ENCODE results near the gene CDT1.
"Not testable (repeated sequence)": the region's sequence is repeated elsewhere in the genome, so short reads cannot be mapped to it uniquely, and the experiment has no call there.

The CDT1 gene

GRCh38 chr16:88768071-88768783, 35.4 kb upstream of the CDT1 start:
- Histone ChIP-seq H3K4me1 (peaks cover 13% of the 10 kb centered on the region), H3K36me3 (ENCODE audit: control insufficient read depth, insufficient read depth, low read length) (no peaks in the 10 kb centered on the region), H3K4me2 (ENCODE audit: low read length) (no peak overlapping the region), H3K4me3 (ENCODE audit: low read depth, low read length) (no peak overlapping the region), H3K27ac (no peak overlapping the region), H3K9me3 (ENCODE audit: control insufficient read depth, low read length) (no peaks in the 10 kb centered on the region), H3K79me2 (peaks cover 12% of the 10 kb centered on the region), H3K9ac (no peak overlapping the region), H2AFZ (no peak overlapping the region), H3K27me3 (ENCODE audit: control insufficient read depth, insufficient read depth, low read length) (no peaks in the 10 kb centered on the region)
- no peak for TF ChIP-seq CTCF (IDR thresholded peaks at IDR 0.05)

- no peaks in the 10 kb centered on the region for H3K9me3 ChIP-seq (ENCODE audit: control insufficient read depth, low read length)
- H3K4me2 ChIP-seq (ENCODE audit: low read length): no peak overlapping the region
- no peaks in the 10 kb centered on the region for H3K36me3 ChIP-seq (ENCODE audit: control insufficient read depth, insufficient read depth, low read length)
- no peak overlapping the region for H3K27ac ChIP-seq
- peaks cover 12% of the 10 kb centered on the region for H3K79me2 ChIP-seq
- no peak overlapping the region for H3K9ac ChIP-seq
- no peaks in the 10 kb centered on the region for H3K27me3 ChIP-seq (ENCODE audit: control insufficient read depth, insufficient read depth, low read length)
- no peak overlapping the region for H3K4me3 ChIP-seq (ENCODE audit: low read depth, low read length)
- H3K4me1 ChIP-seq: peaks cover 13% of the 10 kb centered on the region
- no peak overlapping the region for H2AFZ ChIP-seq
- no peak for TF ChIP-seq CTCF (IDR thresholded peaks at IDR 0.05)
Observed at GRCh38 chr16:88769617-88770460, 33.8 kb upstream of the CDT1 start.

GRCh38 chr16:88770461-88771293, 32.9 kb upstream of the CDT1 start:
- H3K4me1 ChIP-seq: peaks cover 13% of the 10 kb centered on the region
- H3K79me2 ChIP-seq: peaks cover 15% of the 10 kb centered on the region
- no peaks in the 10 kb centered on the region for H3K27me3 ChIP-seq (ENCODE audit: control insufficient read depth, insufficient read depth, low read length)
- H3K9ac ChIP-seq: no peak overlapping the region
- H3K27ac ChIP-seq: peak overlapping the region; percentile 25
- TF ChIP-seq CTCF (IDR thresholded peaks at IDR 0.05): no peak
- H2AFZ ChIP-seq: peak overlapping the region; percentile 68
- peak overlapping the region; percentile 6 for H3K4me2 ChIP-seq (ENCODE audit: low read length)
- no peak overlapping the region for H3K4me3 ChIP-seq (ENCODE audit: low read depth, low read length)
- no peaks in the 10 kb centered on the region for H3K36me3 ChIP-seq (ENCODE audit: control insufficient read depth, insufficient read depth, low read length)
- no peaks in the 10 kb centered on the region for H3K9me3 ChIP-seq (ENCODE audit: control insufficient read depth, low read length)

GRCh38 chr16:88771294-88771772, 32.3 kb upstream of the CDT1 start:
- no peak overlapping the region for H3K27ac ChIP-seq
- peaks cover 13% of the 10 kb centered on the region for H3K4me1 ChIP-seq
- H3K36me3 ChIP-seq (ENCODE audit: control insufficient read depth, insufficient read depth, low read length): no peaks in the 10 kb centered on the region
- H3K9me3 ChIP-seq (ENCODE audit: control insufficient read depth, low read length): no peaks in the 10 kb centered on the region
- TF ChIP-seq CTCF (IDR thresholded peaks at IDR 0.05): no peak
- no peak overlapping the region for H3K9ac ChIP-seq
- no peak overlapping the region for H3K4me3 ChIP-seq (ENCODE audit: low read depth, low read length)
- H3K79me2 ChIP-seq: peaks cover 15% of the 10 kb centered on the region
- peak overlapping the region; percentile 6 for H3K4me2 ChIP-seq (ENCODE audit: low read length)
- H3K27me3 ChIP-seq (ENCODE audit: control insufficient read depth, insufficient read depth, low read length): no peaks in the 10 kb centered on the region
- H2AFZ ChIP-seq: no peak overlapping the region

- not testable (repeated sequence) for H3K27ac ChIP-seq; H3K9me3 ChIP-seq (ENCODE audit: control insufficient read depth, low read length); H3K36me3 ChIP-seq (ENCODE audit: control insufficient read depth, insufficient read depth, low read length); H3K4me3 ChIP-seq (ENCODE audit: low read depth, low read length); H3K4me2 ChIP-seq (ENCODE audit: low read length); H3K9ac ChIP-seq; H3K27me3 ChIP-seq (ENCODE audit: control insufficient read depth, insufficient read depth, low read length); H2AFZ ChIP-seq
- peaks cover 15% of the 10 kb centered on the region for H3K79me2 ChIP-seq
- H3K4me1 ChIP-seq: peaks cover 13% of the 10 kb centered on the region
Observed at GRCh38 chr16:88771781-88772180, 31.8 kb upstream of the CDT1 start.
